H9 (cell line): Measurements from ENCODE around the gene PGM2L1. TPM values are rescaled to one million over a fixed set of nuclear protein-coding genes. Genes with fewer than 3 reads are reported as not detected.

ENCODE experiments used
- DNase-seq: peaks from one replicate; pipeline ENCODE4 v3.0.0-alpha.2; 2017
- H2AFZ ChIP-seq: one replicate; pipeline ENCODE4 v1.6.1; 2013; ENCODE audit warnings: mild to moderate bottlenecking, low read length, control low read depth, moderate library complexity
- H2AK5ac ChIP-seq: 2 replicates; pipeline ENCODE4 v1.6.1; 2013; ENCODE audit warnings: low read length, control low read depth, mixed read lengths; ENCODE audit not compliant: insufficient read length
- H2BK120ac ChIP-seq: one replicate; pipeline ENCODE4 v1.6.1; 2013; ENCODE audit warnings: low read depth, mild to moderate bottlenecking, low read length, control low read depth, inconsistent platforms; ENCODE audit not compliant: poor library complexity, severe bottlenecking
- H2BK12ac ChIP-seq: 2 replicates; pipeline ENCODE4 v1.6.1; 2013; ENCODE audit warnings: low read length, control low read depth, mixed read lengths, low read depth; ENCODE audit not compliant: insufficient read length
- H2BK15ac ChIP-seq: 2 replicates; pipeline ENCODE4 v1.6.1; 2013; ENCODE audit warnings: low read depth, low read length, control low read depth
- H2BK20ac ChIP-seq: one replicate; pipeline ENCODE4 v1.6.1; 2013; ENCODE audit warnings: low read depth, mild to moderate bottlenecking, low read length, control low read depth, inconsistent platforms; ENCODE audit not compliant: poor library complexity, severe bottlenecking
- H2BK5ac ChIP-seq: 2 replicates; pipeline ENCODE4 v1.6.1; 2013; ENCODE audit warnings: low read length, control low read depth, mixed read lengths; ENCODE audit not compliant: insufficient read length
- H3K14ac ChIP-seq: 2 replicates; pipeline ENCODE4 v1.6.1; 2013; ENCODE audit warnings: low read length, control low read depth; ENCODE audit not compliant: insufficient read depth
- H3K18ac ChIP-seq: 2 replicates; pipeline ENCODE4 v1.6.1; 2013; ENCODE audit warnings: low read depth, mild to moderate bottlenecking, mixed read lengths, low read length, control low read depth; ENCODE audit not compliant: insufficient read length
- H3K23ac ChIP-seq: 2 replicates; pipeline ENCODE4 v1.6.1; 2013; ENCODE audit warnings: low read length, control low read depth, mixed read lengths, low read depth; ENCODE audit not compliant: insufficient read length
- H3K23me2 ChIP-seq: 2 replicates; pipeline ENCODE4 v1.6.1; 2013; ENCODE audit warnings: low read depth, mild to moderate bottlenecking, mixed read lengths, low read length, control low read depth; ENCODE audit not compliant: insufficient read length, poor library complexity, severe bottlenecking
- H3K27ac ChIP-seq: 2 replicates; pipeline ENCODE4 v1.5.1; 2013; ENCODE audit warnings: low read length, control low read depth, mixed read lengths, low read depth; ENCODE audit not compliant: insufficient read length
- H3K27me3 ChIP-seq: 2 replicates; pipeline ENCODE4 v1.6.1; 2013; ENCODE audit warnings: low read length, control low read depth, inconsistent platforms; ENCODE audit not compliant: insufficient read depth
- H3K4ac ChIP-seq: 2 replicates; pipeline ENCODE4 v1.6.1; 2013; ENCODE audit warnings: low read depth, mild to moderate bottlenecking, control low read depth, inconsistent platforms, low read length, moderate library complexity
- H3K4me1 ChIP-seq: 2 replicates; pipeline ENCODE4 v1.6.1; 2013; ENCODE audit warnings: low read length, control low read depth, inconsistent platforms; ENCODE audit not compliant: insufficient read depth
- H3K4me2 ChIP-seq: 2 replicates; pipeline ENCODE4 v1.6.1; 2013; ENCODE audit warnings: low read length, control low read depth, mixed read lengths; ENCODE audit not compliant: insufficient read length, insufficient read depth
- H3K56ac ChIP-seq: 2 replicates; pipeline ENCODE4 v1.6.1; 2013; ENCODE audit warnings: low read depth, mild to moderate bottlenecking, mixed read lengths, low read length, control low read depth; ENCODE audit not compliant: insufficient read length
- H3K79me1 ChIP-seq: 2 replicates; pipeline ENCODE4 v1.6.1; 2013; ENCODE audit warnings: low read depth, mild to moderate bottlenecking, moderate library complexity, low read length, control low read depth, inconsistent platforms; ENCODE audit not compliant: insufficient read depth, poor library complexity, severe bottlenecking
- H3K79me2 ChIP-seq: 2 replicates; pipeline ENCODE4 v1.6.1; 2013; ENCODE audit warnings: low read length, control low read depth, inconsistent platforms; ENCODE audit not compliant: insufficient read depth
- H3K9ac ChIP-seq: 2 replicates; pipeline ENCODE4 v1.6.1; 2013; ENCODE audit warnings: low read length, control low read depth, mixed read lengths; ENCODE audit not compliant: insufficient read length; ENCODE audit errors: extremely low read depth
- H3K9me3 ChIP-seq: one replicate; pipeline ENCODE4 v1.6.1; 2013; ENCODE audit warnings: low read depth, low read length, inconsistent platforms; ENCODE audit not compliant: control insufficient read depth
- H3T11ph ChIP-seq: one replicate; pipeline ENCODE4 v1.6.1; 2013; ENCODE audit warnings: mild to moderate bottlenecking, low read length, control low read depth, inconsistent platforms
- H4K20me1 ChIP-seq: one replicate; pipeline ENCODE4 v1.6.1; 2013; ENCODE audit not compliant: control insufficient read depth, insufficient read length, insufficient read depth
- H4K5ac ChIP-seq: 2 replicates; pipeline ENCODE4 v1.6.1; 2013; ENCODE audit warnings: low read depth, mild to moderate bottlenecking, mixed read lengths, low read length, control low read depth; ENCODE audit not compliant: insufficient read length
- H4K8ac ChIP-seq: replicated peaks from 2 replicates; pipeline ENCODE4 v1.6.1; 2013; ENCODE audit warnings: low read length, control low read depth, mixed read lengths, low read depth; ENCODE audit not compliant: insufficient read length
- H4K91ac ChIP-seq: 2 replicates; pipeline ENCODE4 v1.6.1; 2013; ENCODE audit warnings: low read depth, mild to moderate bottlenecking, moderate library complexity, mixed read lengths, low read length, control low read depth; ENCODE audit not compliant: insufficient read length
- H3K27ac Mint-ChIP-seq, 3 experiments: 2 replicates in 2 of 3; 3 replicates in 1 of 3; pipeline ENCODE4 v1.8.0; 2020 to 2021; ENCODE audit warnings: mixed read lengths in 3 of 3, mild to moderate bottlenecking in 1 of 3, moderate library complexity in 1 of 3
- H3K27me3 Mint-ChIP-seq: 2 replicates; pipeline ENCODE4 v1.8.0; 2021; ENCODE audit warnings: low read depth, mild to moderate bottlenecking, moderate library complexity, mixed read lengths
- H3K36me3 Mint-ChIP-seq, 3 experiments: 2 replicates in 2 of 3; 3 replicates in 1 of 3; pipeline ENCODE4 v1.8.0; 2020 to 2021; ENCODE audit warnings: low read depth in 3 of 3, mixed read lengths in 3 of 3; ENCODE audit not compliant: insufficient read depth in 1 of 3
- H3K4me1 Mint-ChIP-seq, 2 experiments: 2 replicates each; pipeline ENCODE4 v1.8.0; 2020; ENCODE audit warnings: mixed read lengths in 2 of 2
- H3K4me3 Mint-ChIP-seq, 2 experiments: 2 replicates in 1 of 2; 3 replicates in 1 of 2; pipeline ENCODE4 v1.8.0; 2020 to 2021; ENCODE audit warnings: mild to moderate bottlenecking in 2 of 2, mixed read lengths in 2 of 2, moderate library complexity in 1 of 2
- H3K9me3 Mint-ChIP-seq, 2 experiments: 2 replicates in 1 of 2; 3 replicates in 1 of 2; pipeline ENCODE4 v1.8.0; 2020; ENCODE audit warnings: mild to moderate bottlenecking in 2 of 2, mixed read lengths in 2 of 2, moderate library complexity in 1 of 2
- CTCF ChIP-seq: fragments of 200-600 bp; sonication (generic); conservative IDR thresholded peaks from 3 replicates; pipeline ENCODE4 v1.8.0; 2021; ENCODE audit warnings: antibody characterized with exemption, mild to moderate bottlenecking
- total RNA-seq: library from RNA; stranded (reverse); gene quantifications from 2 replicates; pipeline ENCODE4 v1.2.1, GENCODE V29; 2021

The PGM2L1 gene
- total RNA-seq, 1 experiment from 2014 or later: 16.9 TPM

- H3K23me2 ChIP-seq: no peaks in the 10 kb centered on the region
- H2AFZ ChIP-seq: no peak overlapping the region
- no peak overlapping the region for H3K4ac ChIP-seq
- no peak overlapping the region for H4K5ac ChIP-seq
- H2BK120ac ChIP-seq: no peak overlapping the region
- Mint-ChIP-seq H3K27ac (no peak overlapping the region), H3K36me3 (no peaks in the 10 kb centered on the region), H3K9me3 (no peaks in the 10 kb centered on the region), H3K27me3 (no peaks in the 10 kb centered on the region; the same call in 1 of the 2 replicates), H3K4me1 (peaks cover 15 to 25% of the 10 kb centered on the region in 2 experiments), H3K4me3 (no peak overlapping the region)
- no peak overlapping the region for H3K4me2 ChIP-seq
- H3K9me3 ChIP-seq: no peaks in the 10 kb centered on the region
- H3K9ac ChIP-seq: no peak overlapping the region
- no peaks in the 10 kb centered on the region for H3K79me1 ChIP-seq
- H3K4me1 ChIP-seq: no peaks in the 10 kb centered on the region
- H3K27me3 ChIP-seq: no peaks in the 10 kb centered on the region
- no peak overlapping the region for H4K8ac ChIP-seq
- H3T11ph ChIP-seq: no peak overlapping the region
- no peak overlapping the region for H2BK5ac ChIP-seq
- TF ChIP-seq CTCF: no peak
- H3K23ac ChIP-seq: no peak overlapping the region
- no peaks in the 10 kb centered on the region for H4K20me1 ChIP-seq
- no peak for DNase-seq
- H3K18ac ChIP-seq: no peak overlapping the region
- no peak overlapping the region for H2BK20ac ChIP-seq
- no peak overlapping the region for H2BK12ac ChIP-seq
- H2AK5ac ChIP-seq: no peak overlapping the region
- no peak overlapping the region for H3K14ac ChIP-seq
- H4K91ac ChIP-seq: no peak overlapping the region
- H3K79me2 ChIP-seq: no peaks in the 10 kb centered on the region
- no peak overlapping the region for H3K56ac ChIP-seq
- H3K27ac ChIP-seq: no peak overlapping the region
- H2BK15ac ChIP-seq: no peak overlapping the region
These were observed 49.5 kb upstream of the PGM2L1 start for GRCh38 chr11:74447720-74448119.
